ENCODE results near the gene ZSWIM5.

The ZSWIM5 gene

DNA sequence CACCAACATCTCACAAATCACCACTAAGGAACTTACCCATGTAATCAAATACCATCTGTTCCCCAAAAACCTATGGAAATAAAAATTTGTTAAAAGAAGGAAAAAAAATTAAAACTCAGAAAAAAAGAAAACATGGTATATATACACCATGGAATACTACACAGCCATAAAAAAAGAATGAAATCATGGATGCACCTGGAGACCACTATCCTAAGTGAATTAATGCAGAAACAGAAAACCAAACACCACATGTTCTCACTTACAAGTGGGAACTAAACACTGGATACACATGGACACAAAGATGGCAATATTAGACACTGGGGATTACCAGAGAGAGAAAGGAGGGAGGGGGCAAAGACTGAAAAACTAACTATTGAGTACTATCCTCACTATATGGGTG lies 50.4 kb downstream of the ZSWIM5 start:
- DNase-seq = no peak
- TF ChIP-seq, protein P1, sequence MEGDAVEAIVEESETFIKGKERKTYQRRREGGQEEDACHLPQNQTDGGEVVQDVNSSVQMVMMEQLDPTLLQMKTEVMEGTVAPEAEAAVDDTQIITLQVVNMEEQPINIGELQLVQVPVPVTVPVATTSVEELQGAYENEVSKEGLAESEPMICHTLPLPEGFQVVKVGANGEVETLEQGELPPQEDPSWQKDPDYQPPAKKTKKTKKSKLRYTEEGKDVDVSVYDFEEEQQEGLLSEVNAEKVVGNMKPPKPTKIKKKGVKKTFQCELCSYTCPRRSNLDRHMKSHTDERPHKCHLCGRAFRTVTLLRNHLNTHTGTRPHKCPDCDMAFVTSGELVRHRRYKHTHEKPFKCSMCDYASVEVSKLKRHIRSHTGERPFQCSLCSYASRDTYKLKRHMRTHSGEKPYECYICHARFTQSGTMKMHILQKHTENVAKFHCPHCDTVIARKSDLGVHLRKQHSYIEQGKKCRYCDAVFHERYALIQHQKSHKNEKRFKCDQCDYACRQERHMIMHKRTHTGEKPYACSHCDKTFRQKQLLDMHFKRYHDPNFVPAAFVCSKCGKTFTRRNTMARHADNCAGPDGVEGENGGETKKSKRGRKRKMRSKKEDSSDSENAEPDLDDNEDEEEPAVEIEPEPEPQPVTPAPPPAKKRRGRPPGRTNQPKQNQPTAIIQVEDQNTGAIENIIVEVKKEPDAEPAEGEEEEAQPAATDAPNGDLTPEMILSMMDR (IDR thresholded peaks at IDR 0.05; ENCODE audit: low read depth, low read length) = no peak
- no peak overlapping the region for H3K27ac ChIP-seq
- no peaks in the 10 kb centered on the region for H3K9me3 ChIP-seq (ENCODE audit: severe bottlenecking)
- no peaks in the 10 kb centered on the region for H3K27me3 ChIP-seq (ENCODE audit: insufficient read depth, low read depth, severe bottlenecking)
- H3K4me3 ChIP-seq (ENCODE audit: low read depth, low read length) = no peak overlapping the region
- H3K36me3 ChIP-seq = no peaks in the 10 kb centered on the region

DNA sequence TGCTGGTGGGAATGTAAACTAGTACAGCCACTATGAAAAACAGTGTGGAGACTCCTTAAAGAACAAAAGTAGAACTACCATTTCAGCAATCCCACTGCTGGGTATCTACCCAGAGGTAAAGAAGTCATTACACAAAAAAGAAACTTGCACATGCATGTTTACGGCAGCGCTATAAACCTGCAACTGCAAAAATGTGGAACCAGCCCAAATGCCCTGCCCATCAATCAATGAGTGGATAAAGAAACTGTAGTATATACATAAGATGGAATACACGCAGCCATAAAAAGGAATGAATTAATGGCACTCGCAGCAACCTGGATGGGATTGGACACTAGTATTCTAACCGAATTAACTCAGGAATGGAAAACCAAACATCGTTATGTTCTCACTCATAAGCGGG lies 51.0 kb downstream of the ZSWIM5 start:
- H3K4me3 ChIP-seq (ENCODE audit: low read depth, low read length) = no peak overlapping the region
- H3K27me3 ChIP-seq (ENCODE audit: insufficient read depth, low read depth, severe bottlenecking) = no peaks in the 10 kb centered on the region
- H3K9me3 ChIP-seq (ENCODE audit: severe bottlenecking) = no peaks in the 10 kb centered on the region
- H3K27ac ChIP-seq = no peak overlapping the region
- TF ChIP-seq, protein P1 (IDR thresholded peaks at IDR 0.05; ENCODE audit: low read depth, low read length) = no peak
- H3K36me3 ChIP-seq = no peaks in the 10 kb centered on the region
- DNase-seq = no peak

DNA sequence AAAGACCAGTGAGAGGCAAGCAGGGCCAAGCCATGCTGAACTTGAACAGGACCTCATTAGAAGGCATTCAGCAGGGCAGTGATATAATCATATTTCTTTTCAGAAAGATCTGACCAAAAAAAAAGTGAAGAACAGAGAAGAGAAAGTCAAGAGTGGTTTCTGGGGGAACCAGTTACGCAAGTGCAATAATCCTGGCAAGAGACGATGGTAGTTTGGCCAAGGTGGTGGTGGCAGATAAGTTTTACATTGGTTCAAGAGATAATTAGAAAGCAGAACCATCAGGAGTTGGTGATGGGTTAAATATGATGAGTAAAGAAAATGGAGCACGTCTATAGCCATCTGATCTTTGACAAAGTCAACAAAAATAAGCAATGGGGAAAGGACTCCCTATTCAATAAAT lies 54.3 kb downstream of the ZSWIM5 start:
- Histone ChIP-seq H3K36me3 (no peaks in the 10 kb centered on the region), H3K27ac (no peak overlapping the region), H3K4me3 (ENCODE audit: low read depth, low read length) (no peak overlapping the region), H3K9me3 (ENCODE audit: severe bottlenecking) (no peaks in the 10 kb centered on the region), H3K27me3 (ENCODE audit: insufficient read depth, low read depth, severe bottlenecking) (no peaks in the 10 kb centered on the region)
- TF ChIP-seq, protein P1 (IDR thresholded peaks at IDR 0.05; ENCODE audit: low read depth, low read length) = no peak
- DNase-seq = no peak

DNA sequence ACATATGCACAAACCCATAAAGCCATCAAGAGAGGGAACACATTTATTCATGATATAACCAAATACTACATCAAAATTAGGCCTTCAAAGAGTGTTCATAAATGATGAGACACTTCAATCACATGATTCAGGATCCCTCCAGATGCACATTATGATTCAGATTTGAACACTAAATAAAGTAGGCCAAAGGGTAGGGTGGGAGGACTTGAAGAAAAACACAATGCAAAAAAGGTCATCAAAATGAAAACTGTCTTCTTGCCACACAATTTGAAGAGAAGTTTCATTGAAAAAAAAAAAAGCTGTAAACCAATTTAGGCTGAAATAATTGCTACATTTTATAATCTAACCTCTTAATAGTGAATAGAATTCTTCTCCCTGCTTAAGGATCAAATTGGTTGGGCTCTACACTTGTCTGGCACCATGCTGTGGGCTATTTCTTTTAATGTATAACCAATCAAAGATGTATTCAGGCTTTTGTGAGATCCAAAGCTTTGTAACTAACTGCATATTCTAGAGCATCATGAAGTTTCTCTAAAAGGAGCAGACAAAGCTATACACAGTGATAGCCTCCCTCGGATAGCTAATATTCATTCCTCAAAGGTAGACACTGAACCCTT lies 58.1 kb downstream of the ZSWIM5 start:
- TF ChIP-seq, protein P1 (IDR thresholded peaks at IDR 0.05; ENCODE audit: low read depth, low read length) = no peak

DNA sequence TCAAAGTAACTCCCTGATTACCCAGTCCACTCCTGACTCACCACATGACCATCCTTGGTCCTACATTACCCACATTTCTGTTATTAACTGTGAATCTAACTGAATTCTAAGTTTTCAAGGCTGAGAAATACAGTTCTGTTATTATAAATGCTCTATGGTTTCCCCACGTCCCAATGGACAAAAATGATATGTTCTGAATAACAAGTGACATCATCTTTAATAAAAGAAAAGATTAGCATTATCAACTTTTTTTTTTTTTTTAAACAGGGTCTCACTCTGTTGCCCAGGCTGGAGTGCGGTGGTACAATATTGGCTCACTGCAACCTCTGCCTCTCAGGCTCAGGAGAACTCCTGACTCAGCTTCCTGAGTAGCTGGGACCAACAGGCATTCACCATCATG lies 59.6 kb downstream of the ZSWIM5 start:
- TF ChIP-seq, protein P1 (IDR thresholded peaks at IDR 0.05; ENCODE audit: low read depth, low read length) = no peak
- no peak for DNase-seq
- H3K27me3 ChIP-seq (ENCODE audit: insufficient read depth, low read depth, severe bottlenecking) = no peaks in the 10 kb centered on the region
- H3K27ac ChIP-seq = no peak overlapping the region
- H3K4me3 ChIP-seq (ENCODE audit: low read depth, low read length) = no peak overlapping the region
- H3K36me3 ChIP-seq = no peaks in the 10 kb centered on the region
- H3K9me3 ChIP-seq (ENCODE audit: severe bottlenecking) = no peaks in the 10 kb centered on the region

More for the DNA sequence above, 58.1 kb downstream of the ZSWIM5 start:
- no peak for DNase-seq
- Histone ChIP-seq H3K9me3 (ENCODE audit: severe bottlenecking) (no peaks in the 10 kb centered on the region), H3K27ac (no peak overlapping the region), H3K27me3 (ENCODE audit: insufficient read depth, low read depth, severe bottlenecking) (no peaks in the 10 kb centered on the region), H3K4me3 (ENCODE audit: low read depth, low read length) (no peak overlapping the region), H3K36me3 (no peaks in the 10 kb centered on the region)

All from WERI-Rb-1 (cell line).